GM23338 (cell line): ENCODE data around the gene SCGB1A1. TPM values are rescaled to one million over a fixed set of nuclear protein-coding genes. Genes with fewer than 3 reads are reported as not detected.
A peak's percentile ranks its signal among the peaks of the same experiment; 100 is the strongest.

Source experiments
- ATAC-seq: fragments of 200-7000 bp; cut with Tn5 transposase; 3 replicates; pipeline ENCODE4 v1.9.1; 2020
- DNase-seq: peaks from one replicate; pipeline ENCODE4 v3.0.0-alpha.2; 2015; ENCODE audit warnings: low spot score
- H2AFZ ChIP-seq: fragments of 200-600 bp; sonication (generic); 2 replicates; pipeline ENCODE4 v1.8.0; 2016; ENCODE audit warnings: antibody characterized with exemption, mild to moderate bottlenecking, moderate library complexity
- H3F3A ChIP-seq: fragments of 200-600 bp; sonication (generic); replicated peaks from 2 replicates; pipeline ENCODE4 v1.8.0; 2017; ENCODE audit warnings: antibody characterized with exemption, mixed run types, low read depth
- H3K27ac ChIP-seq: fragments of 200-600 bp; sonication (generic); 2 replicates; pipeline ENCODE4 v1.6.1; 2016; ENCODE audit warnings: low read depth
- H3K27me3 ChIP-seq: fragments of 200-600 bp; sonication (generic); 2 replicates; pipeline ENCODE4 v1.8.0; 2016; ENCODE audit warnings: mild to moderate bottlenecking, mixed run types, moderate library complexity; ENCODE audit not compliant: insufficient read depth
- H3K36me3 ChIP-seq: fragments of 200-600 bp; sonication (generic); 2 replicates; pipeline ENCODE4 v1.8.0; 2016; ENCODE audit warnings: mild to moderate bottlenecking; ENCODE audit not compliant: insufficient read depth
- H3K4me1 ChIP-seq: fragments of 200-600 bp; sonication (generic); 2 replicates; pipeline ENCODE4 v1.8.0; 2016; ENCODE audit warnings: mild to moderate bottlenecking, moderate library complexity; ENCODE audit not compliant: insufficient read depth
- H3K4me2 ChIP-seq: fragments of 200-600 bp; sonication (generic); 2 replicates; pipeline ENCODE4 v1.7.1; 2017; ENCODE audit warnings: mixed run types
- H3K4me3 ChIP-seq: fragments of 200-600 bp; sonication (generic); 2 replicates; pipeline ENCODE4 v1.6.1; 2016; ENCODE audit warnings: mixed run types
- H3K79me2 ChIP-seq: fragments of 200-600 bp; sonication (generic); replicated peaks from 2 replicates; pipeline ENCODE4 v1.8.0; 2017; ENCODE audit warnings: mild to moderate bottlenecking; ENCODE audit not compliant: insufficient read depth
- H3K9me2 ChIP-seq: fragments of 200-600 bp; sonication (generic); 2 replicates; pipeline ENCODE4 v1.8.0; 2017; ENCODE audit not compliant: insufficient read depth
- H4K20me1 ChIP-seq: fragments of 200-600 bp; sonication (generic); replicated peaks from 2 replicates; pipeline ENCODE4 v1.8.0; 2017; ENCODE audit warnings: mild to moderate bottlenecking; ENCODE audit not compliant: insufficient read depth
- H3K27ac Mint-ChIP-seq: 2 replicates; pipeline ENCODE4 v1.8.0; 2020; ENCODE audit warnings: inconsistent platforms, mild to moderate bottlenecking, moderate library complexity, mixed read lengths
- H3K27me3 Mint-ChIP-seq: 3 replicates; pipeline ENCODE4 v1.8.0; 2022; ENCODE audit warnings: low read depth, mild to moderate bottlenecking, moderate library complexity, mixed read lengths, inconsistent platforms; ENCODE audit not compliant: insufficient read depth, poor library complexity
- H3K36me3 Mint-ChIP-seq: 3 replicates; pipeline ENCODE4 v1.8.0; 2021; ENCODE audit warnings: low read depth, mild to moderate bottlenecking, inconsistent platforms, moderate library complexity, mixed read lengths
- H3K4me1 Mint-ChIP-seq: 3 replicates; pipeline ENCODE4 v1.8.0; 2020; ENCODE audit warnings: mild to moderate bottlenecking, inconsistent platforms, mixed read lengths
- H3K4me3 Mint-ChIP-seq: 3 replicates; pipeline ENCODE4 v1.8.0; 2021; ENCODE audit warnings: moderate library complexity, mild to moderate bottlenecking, inconsistent platforms, mixed read lengths
- H3K9me3 Mint-ChIP-seq: 3 replicates; pipeline ENCODE4 v1.8.0; 2020; ENCODE audit warnings: moderate library complexity, mild to moderate bottlenecking, inconsistent platforms, mixed read lengths
- CREB1 ChIP-seq: fragments of 250-450 bp; sonication (Bioruptor Pico); IDR thresholded peaks from 2 replicates; pipeline ENCODE4 v1.5.0; 2020; ENCODE audit warnings: low read depth, mild to moderate bottlenecking, moderate library complexity
- JUNB ChIP-seq: IDR thresholded peaks from one replicate; pipeline ENCODE4 v1.6.1; 2016; ENCODE audit warnings: antibody characterized with exemption; ENCODE audit not compliant: unreplicated experiment
- polyA plus RNA-seq: library from polyadenylated mRNA; unstranded; fragments of >200 nt; fragmentation: Nextera tagmentation; extraction: Ambion mirVana; gene quantifications from 2 replicates; pipeline ENCODE4 v1.2.1, GENCODE V29; 2016
- total RNA-seq: library from RNA; depleted of rRNA; stranded (reverse); fragments of >200 nt; shearing (Covaris generic); gene quantifications from 2 replicates; pipeline ENCODE4 v1.2.3, GENCODE V29; 2014
- TF ChIP-seq, protein P1 (sequence below): fragments of 250-450 bp; sonication (Bioruptor Pico); IDR thresholded peaks from 2 replicates; pipeline ENCODE4 v1.5.0; 2020; ENCODE audit warnings: mild to moderate bottlenecking, moderate library complexity
- TF ChIP-seq, protein P2 (sequence below), 2 experiments: fragments of 200-600 bp in 1 of 2; sonication (generic) in 1 of 2; conservative IDR thresholded peaks; 2 replicates each; pipeline versions ENCODE4 v1.5.1 to v1.6.1; 2016 to 2017; ENCODE audit warnings: antibody characterized with exemption in 2 of 2, low read depth in 2 of 2, mild to moderate bottlenecking in 2 of 2, moderate library complexity in 1 of 2
- TF ChIP-seq, protein P3 (sequence below): IDR thresholded peaks from one replicate; pipeline ENCODE4 v1.6.1; 2018; ENCODE audit warnings: antibody characterized with exemption; ENCODE audit not compliant: unreplicated experiment

Gene SCGB1A1
- total and polyA plus RNA-seq, 2 experiments from 2014 or later, result not detected

DNA sequence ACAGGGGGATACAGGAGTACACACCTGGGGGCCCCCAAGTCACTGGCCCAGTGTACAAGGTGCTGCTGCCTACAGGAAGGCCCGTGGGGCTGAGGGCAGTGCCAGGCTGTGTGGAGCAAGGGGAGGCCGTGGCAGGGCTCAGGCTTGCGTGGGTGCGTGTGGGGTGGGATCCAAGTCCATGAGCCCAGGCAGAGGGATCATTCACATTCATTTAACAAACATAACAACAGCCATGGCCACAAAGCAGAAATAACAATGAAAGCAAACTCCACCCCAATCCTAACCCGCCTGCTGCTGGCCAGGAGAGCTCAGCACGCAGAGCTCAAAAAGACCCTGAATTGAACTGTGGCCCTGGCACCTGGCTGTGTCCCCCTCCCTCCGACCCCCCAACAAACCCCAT is 17.0 kb upstream of the SCGB1A1 start:
- peaks cover 23% of the 10 kb centered on the region for H3K4me1 Mint-ChIP-seq
- no peaks in the 10 kb centered on the region for H3K27me3 ChIP-seq
- H3K9me3 Mint-ChIP-seq, result no peaks in the 10 kb centered on the region; the same call in 2 of the 3 replicates

More for the DNA sequence above, 17.0 kb upstream of the SCGB1A1 start:
- no peak overlapping the region for H3K4me2 ChIP-seq
- H3K36me3 Mint-ChIP-seq, result no peaks in the 10 kb centered on the region
- H3K4me3 ChIP-seq, result no peak overlapping the region
- no peak overlapping the region for H3K27ac ChIP-seq
- H3K4me1 ChIP-seq, result peaks cover 4% of the 10 kb centered on the region; the same call in 1 of the 2 replicates
- H4K20me1 ChIP-seq, result no peaks in the 10 kb centered on the region
- H3K9me2 ChIP-seq, result no peaks in the 10 kb centered on the region
- H3K36me3 ChIP-seq, result no peaks in the 10 kb centered on the region
- ATAC-seq, result peak; percentile 11
- H3K27ac Mint-ChIP-seq, result no peak overlapping the region; the same call in 1 of the 2 replicates
- H3K27me3 Mint-ChIP-seq, result peaks cover 10% of the 10 kb centered on the region
- H3K4me3 Mint-ChIP-seq, result no peak overlapping the region
- H3F3A ChIP-seq, result no peaks in the 10 kb centered on the region
- H3K79me2 ChIP-seq, result no peaks in the 10 kb centered on the region
- peak overlapping the region; percentile 72; the same call in 1 of the 2 replicates for H2AFZ ChIP-seq
- TF ChIP-seq, protein P1, sequence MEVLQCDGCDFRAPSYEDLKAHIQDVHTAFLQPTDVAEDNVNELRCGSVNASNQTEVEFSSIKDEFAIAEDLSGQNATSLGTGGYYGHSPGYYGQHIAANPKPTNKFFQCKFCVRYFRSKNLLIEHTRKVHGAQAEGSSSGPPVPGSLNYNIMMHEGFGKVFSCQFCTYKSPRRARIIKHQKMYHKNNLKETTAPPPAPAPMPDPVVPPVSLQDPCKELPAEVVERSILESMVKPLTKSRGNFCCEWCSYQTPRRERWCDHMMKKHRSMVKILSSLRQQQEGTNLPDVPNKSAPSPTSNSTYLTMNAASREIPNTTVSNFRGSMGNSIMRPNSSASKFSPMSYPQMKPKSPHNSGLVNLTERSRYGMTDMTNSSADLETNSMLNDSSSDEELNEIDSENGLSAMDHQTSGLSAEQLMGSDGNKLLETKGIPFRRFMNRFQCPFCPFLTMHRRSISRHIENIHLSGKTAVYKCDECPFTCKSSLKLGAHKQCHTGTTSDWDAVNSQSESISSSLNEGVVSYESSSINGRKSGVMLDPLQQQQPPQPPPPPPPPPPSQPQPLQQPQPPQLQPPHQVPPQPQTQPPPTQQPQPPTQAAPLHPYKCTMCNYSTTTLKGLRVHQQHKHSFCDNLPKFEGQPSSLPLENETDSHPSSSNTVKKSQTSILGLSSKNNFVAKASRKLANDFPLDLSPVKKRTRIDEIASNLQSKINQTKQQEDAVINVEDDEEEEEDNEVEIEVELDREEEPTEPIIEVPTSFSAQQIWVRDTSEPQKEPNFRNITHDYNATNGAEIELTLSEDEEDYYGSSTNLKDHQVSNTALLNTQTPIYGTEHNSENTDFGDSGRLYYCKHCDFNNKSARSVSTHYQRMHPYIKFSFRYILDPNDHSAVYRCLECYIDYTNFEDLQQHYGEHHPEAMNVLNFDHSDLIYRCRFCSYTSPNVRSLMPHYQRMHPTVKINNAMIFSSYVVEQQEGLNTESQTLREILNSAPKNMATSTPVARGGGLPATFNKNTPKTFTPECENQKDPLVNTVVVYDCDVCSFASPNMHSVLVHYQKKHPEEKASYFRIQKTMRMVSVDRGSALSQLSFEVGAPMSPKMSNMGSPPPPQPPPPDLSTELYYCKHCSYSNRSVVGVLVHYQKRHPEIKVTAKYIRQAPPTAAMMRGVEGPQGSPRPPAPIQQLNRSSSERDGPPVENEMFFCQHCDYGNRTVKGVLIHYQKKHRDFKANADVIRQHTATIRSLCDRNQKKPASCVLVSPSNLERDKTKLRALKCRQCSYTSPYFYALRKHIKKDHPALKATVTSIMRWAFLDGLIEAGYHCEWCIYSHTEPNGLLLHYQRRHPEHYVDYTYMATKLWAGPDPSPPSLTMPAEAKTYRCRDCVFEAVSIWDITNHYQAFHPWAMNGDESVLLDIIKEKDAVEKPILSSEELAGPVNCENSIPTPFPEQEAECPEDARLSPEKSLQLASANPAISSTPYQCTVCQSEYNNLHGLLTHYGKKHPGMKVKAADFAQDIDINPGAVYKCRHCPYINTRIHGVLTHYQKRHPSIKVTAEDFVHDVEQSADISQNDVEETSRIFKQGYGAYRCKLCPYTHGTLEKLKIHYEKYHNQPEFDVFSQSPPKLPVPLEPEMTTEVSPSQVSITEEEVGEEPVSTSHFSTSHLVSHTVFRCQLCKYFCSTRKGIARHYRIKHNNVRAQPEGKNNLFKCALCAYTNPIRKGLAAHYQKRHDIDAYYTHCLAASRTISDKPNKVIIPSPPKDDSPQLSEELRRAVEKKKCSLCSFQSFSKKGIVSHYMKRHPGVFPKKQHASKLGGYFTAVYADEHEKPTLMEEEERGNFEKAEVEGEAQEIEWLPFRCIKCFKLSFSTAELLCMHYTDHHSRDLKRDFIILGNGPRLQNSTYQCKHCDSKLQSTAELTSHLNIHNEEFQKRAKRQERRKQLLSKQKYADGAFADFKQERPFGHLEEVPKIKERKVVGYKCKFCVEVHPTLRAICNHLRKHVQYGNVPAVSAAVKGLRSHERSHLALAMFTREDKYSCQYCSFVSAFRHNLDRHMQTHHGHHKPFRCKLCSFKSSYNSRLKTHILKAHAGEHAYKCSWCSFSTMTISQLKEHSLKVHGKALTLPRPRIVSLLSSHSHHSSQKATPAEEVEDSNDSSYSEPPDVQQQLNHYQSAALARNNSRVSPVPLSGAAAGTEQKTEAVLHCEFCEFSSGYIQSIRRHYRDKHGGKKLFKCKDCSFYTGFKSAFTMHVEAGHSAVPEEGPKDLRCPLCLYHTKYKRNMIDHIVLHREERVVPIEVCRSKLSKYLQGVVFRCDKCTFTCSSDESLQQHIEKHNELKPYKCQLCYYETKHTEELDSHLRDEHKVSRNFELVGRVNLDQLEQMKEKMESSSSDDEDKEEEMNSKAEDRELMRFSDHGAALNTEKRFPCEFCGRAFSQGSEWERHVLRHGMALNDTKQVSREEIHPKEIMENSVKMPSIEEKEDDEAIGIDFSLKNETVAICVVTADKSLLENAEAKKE (CRISPR knock-in tag), result no peak
- no peak for TF ChIP-seq CREB1 (CRISPR knock-in tag)
- TF ChIP-seq JUNB, result no peak
- TF ChIP-seq, protein P2, sequence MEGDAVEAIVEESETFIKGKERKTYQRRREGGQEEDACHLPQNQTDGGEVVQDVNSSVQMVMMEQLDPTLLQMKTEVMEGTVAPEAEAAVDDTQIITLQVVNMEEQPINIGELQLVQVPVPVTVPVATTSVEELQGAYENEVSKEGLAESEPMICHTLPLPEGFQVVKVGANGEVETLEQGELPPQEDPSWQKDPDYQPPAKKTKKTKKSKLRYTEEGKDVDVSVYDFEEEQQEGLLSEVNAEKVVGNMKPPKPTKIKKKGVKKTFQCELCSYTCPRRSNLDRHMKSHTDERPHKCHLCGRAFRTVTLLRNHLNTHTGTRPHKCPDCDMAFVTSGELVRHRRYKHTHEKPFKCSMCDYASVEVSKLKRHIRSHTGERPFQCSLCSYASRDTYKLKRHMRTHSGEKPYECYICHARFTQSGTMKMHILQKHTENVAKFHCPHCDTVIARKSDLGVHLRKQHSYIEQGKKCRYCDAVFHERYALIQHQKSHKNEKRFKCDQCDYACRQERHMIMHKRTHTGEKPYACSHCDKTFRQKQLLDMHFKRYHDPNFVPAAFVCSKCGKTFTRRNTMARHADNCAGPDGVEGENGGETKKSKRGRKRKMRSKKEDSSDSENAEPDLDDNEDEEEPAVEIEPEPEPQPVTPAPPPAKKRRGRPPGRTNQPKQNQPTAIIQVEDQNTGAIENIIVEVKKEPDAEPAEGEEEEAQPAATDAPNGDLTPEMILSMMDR (conservative IDR thresholded peaks at IDR 0.05; ENCODE audit: low read depth in 2 of 2), result no peak
- TF ChIP-seq, protein P3, sequence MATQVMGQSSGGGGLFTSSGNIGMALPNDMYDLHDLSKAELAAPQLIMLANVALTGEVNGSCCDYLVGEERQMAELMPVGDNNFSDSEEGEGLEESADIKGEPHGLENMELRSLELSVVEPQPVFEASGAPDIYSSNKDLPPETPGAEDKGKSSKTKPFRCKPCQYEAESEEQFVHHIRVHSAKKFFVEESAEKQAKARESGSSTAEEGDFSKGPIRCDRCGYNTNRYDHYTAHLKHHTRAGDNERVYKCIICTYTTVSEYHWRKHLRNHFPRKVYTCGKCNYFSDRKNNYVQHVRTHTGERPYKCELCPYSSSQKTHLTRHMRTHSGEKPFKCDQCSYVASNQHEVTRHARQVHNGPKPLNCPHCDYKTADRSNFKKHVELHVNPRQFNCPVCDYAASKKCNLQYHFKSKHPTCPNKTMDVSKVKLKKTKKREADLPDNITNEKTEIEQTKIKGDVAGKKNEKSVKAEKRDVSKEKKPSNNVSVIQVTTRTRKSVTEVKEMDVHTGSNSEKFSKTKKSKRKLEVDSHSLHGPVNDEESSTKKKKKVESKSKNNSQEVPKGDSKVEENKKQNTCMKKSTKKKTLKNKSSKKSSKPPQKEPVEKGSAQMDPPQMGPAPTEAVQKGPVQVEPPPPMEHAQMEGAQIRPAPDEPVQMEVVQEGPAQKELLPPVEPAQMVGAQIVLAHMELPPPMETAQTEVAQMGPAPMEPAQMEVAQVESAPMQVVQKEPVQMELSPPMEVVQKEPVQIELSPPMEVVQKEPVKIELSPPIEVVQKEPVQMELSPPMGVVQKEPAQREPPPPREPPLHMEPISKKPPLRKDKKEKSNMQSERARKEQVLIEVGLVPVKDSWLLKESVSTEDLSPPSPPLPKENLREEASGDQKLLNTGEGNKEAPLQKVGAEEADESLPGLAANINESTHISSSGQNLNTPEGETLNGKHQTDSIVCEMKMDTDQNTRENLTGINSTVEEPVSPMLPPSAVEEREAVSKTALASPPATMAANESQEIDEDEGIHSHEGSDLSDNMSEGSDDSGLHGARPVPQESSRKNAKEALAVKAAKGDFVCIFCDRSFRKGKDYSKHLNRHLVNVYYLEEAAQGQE, result no peak
- no peak for DNase-seq
